ENCODE data around the gene TMEM132E. TPM values are rescaled to one million over a fixed set of nuclear protein-coding genes. Genes with fewer than 3 reads are reported as not detected.

TMEM132E gene
- polyA plus RNA-seq, 10 donors = 0.10 to 0.69 (median 0.42) TPM

- DNase-seq = no peak
These were observed 85.9 kb downstream of the TMEM132E start for GRCh38 chr17:34665150-34665806.

GRCh38 chr17:34665819-34666763 lies 86.7 kb downstream of the TMEM132E start:
- no peak for DNase-seq

DNA sequence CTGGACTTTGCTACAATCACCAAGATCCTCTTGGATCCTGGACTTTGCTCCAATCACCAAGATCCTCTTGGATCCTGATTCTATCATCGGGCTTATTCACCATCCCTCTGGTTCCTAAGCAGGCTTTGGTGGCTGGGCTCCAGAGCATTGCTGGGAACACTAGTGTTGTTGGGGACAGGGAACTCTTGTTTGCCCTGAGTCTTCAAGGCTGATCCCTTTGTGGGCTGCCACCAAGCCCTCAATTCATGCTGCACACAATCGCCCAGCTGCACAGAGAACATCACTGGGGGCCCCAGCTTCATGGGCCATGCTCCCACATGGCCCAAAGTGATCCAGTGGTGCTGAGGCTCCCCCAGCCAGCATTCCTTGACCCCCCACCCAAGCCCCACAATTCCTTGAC lies 88.3 kb downstream of the TMEM132E start:
- DNase-seq = no peak

GRCh38 chr17:34668206-34668605 lies 88.8 kb downstream of the TMEM132E start:
- no peak for DNase-seq

DNA sequence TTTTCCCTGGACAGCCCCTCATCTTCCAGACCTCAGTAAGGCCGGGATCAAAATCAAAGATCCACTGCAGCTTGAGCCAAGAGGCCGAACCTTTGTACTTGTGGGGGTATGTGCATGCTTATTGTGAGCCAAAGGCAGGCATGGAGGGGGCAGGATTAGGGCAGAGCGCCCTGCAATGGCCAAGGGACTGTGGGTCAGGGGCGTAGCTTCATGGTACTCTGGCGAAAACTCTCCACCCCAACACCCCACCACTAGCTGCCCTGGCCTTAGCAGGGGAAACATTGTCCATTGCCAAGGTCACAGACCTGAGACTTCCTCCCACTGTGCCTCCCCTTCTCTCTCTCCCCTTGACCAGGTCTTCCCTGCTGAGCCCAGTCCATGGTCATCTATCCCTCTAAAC lies 90.1 kb downstream of the TMEM132E start:
- no peak for DNase-seq

- DNase-seq = no peak
These were observed 91.2 kb downstream of the TMEM132E start for GRCh38 chr17:34670618-34671017.

DNA sequence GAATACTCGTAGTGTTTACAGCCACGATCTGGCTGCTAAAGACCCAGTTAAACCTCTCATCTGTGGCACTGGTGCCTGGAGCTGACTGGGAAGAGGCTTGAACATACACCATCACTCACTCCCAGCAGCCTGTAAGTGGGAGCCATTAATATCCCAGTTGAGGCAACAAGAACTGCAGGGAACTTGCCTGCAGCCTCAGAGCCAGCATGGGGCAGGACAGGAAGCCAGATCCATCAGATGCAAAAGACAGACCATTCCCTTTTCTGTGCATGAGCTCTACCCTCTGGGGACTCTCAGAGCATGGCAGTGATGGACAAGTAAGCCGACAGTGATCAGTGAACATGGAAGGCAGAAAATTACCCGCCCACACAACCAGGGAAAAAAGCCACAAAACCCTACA lies 91.8 kb downstream of the TMEM132E start:
- no peak for DNase-seq

DNA sequence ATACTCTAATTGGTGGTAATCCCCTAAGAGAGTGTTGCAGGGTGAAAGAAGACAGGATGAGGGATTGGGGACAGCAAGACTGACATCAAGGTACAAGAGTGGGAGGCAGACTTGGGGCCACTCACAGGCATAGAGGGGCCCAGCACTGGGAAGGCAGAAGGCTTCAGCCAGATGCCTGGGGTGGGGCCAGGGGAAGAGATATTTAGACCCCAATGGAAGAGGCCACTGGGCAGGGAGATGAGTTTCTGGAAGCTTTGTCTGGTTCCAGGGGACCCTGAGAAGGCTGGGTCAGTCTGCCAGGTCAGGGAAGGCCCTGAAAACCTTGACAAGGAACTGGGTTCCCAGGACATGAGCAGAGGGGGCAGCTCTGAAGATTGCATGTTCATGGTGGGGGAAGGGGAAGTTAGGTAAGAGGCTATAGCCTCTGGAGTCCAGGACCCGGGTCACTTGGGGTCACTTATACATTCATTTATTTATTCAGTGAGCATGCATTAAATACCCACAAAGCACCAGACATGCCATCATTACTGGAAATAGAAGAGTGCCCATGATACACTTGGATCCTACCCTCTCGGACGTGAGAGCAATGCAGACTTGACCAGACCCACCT lies 92.9 kb downstream of the TMEM132E start:
- DNase-seq = no peak

DNA sequence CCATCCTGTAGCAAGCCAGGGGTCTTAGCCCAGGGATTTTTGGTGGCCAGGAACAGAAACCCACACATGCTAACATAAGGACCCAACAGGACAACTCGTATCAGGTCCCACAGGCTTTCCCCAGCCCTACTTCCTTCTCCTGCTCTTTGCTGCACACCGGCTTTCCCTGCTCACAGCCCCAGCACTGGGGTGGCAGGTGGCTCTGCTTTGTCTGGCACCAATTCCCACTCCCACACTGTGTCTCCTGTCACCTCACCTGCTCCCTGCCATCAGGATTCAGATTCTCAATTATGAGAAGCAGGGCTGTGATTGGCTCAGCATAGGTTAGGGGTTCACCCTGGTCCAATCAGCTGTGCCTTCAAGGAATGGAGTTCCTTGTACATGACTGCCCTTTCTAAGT lies 94.1 kb downstream of the TMEM132E start:
- no peak for DNase-seq

DNA sequence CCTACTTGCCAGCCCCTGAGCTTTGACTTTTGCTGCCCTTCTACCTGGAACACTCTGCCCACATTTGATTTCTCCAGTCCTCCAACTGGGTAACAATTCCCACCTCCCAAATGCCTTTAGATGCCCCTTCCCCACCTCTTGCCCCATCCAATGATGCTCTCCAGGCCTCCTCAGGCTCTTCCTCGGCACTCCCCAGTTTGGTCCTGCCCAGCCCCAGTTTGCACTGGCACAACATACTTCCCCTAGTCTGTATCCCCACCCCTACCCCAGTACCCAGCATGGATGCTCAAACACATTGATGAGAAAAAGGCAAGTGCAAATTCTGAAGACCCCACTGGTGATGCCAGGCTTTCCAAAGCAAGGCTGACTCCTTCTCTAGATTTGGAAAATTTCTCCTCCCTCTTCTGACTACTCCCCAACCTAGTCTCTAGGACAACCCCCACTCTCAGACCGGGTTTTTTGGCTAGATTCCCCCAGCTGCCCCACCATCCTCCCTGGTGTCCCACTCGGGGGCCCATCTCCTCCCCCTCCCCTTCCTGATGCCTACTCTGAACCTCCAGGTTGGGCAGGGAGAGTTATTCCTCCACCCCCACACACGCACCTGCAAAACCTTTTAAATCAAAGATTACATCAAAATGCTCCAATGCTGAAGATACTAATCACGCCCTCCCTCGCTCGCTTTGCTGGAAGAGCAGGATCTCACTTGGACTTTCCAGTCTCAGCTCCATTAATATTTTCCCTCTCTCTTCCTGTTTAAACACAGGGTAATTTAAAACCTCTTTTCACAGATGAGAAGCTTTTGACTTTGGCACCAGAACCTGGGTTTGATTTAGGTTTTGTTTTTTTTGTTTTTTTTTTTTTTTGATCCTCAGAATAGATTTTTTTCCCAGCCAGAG lies 94.9 kb downstream of the TMEM132E start:
- DNase-seq = no peak

- no peak for DNase-seq
These were observed 95.8 kb downstream of the TMEM132E start for GRCh38 chr17:34675143-34675542.

DNA sequence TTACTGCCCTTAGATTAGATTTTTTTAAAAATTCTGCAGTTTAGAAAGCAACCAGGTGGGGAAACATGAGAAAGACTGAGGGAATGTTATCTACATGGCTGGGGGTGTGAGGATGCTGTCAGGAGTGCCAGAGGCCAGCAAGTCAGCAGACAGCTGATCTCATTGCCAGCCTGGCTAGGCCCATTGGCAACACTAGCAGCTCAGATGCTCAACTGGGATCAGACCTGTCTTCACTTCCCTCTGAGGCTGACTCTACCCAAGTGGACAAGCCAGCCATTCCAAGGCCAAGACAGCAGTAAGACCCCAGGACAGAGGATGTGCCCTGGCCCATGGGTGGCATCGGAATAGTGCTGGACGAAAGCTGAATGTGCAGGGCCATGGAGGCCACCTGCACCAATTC lies 96.2 kb downstream of the TMEM132E start:
- no peak for DNase-seq

DNA sequence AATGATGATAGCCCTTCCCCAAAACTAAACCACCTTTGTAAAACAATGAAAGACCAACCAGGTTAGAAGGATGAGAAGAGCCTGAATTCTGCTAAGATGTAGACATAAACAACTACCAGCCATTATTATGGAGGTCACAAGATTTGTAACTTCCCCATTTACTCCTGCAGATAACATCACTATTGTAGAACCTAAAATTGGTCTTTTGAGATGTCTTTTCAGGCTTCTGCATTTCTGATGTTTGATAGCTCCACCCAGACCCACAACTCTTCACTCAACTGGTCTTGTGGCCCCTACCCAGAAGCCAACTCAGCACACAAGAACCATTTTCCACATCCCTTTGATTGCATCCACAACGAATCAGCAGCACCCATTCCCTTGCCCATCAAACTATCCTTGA lies 100.8 kb downstream of the TMEM132E start:
- DNase-seq = no peak

DNA sequence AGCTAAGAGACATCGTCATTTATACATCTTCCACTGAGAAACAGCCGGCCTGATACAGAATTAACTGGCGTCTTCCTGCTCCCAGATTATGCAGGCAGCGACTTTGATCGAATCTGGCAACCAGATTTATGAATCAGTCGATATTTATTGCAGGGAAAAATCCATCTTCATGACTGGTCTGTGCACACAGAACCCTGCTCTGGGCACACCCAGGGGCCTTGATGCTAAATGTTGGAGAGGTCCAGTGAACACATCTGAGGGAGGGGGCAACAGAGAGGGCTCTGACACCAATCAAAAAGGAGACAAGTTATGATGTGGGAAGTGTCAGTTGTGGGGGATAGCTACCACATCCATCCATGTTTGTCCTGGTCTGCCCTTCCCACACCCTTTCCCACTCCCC lies 102.9 kb downstream of the TMEM132E start:
- no peak for DNase-seq

- no peak for DNase-seq
These were observed 104.0 kb downstream of the TMEM132E start for GRCh38 chr17:34683390-34683789.

Other genes starting within 250 kb of the TMEM132E start
- 1 to 10 TPM in 4 of 10 donors, under 1 TPM in 4, not detected in 2; 0.68 to 2.1 (median 1.3) TPM for gene CCL13, start 223.1 kb upstream of the TMEM132E start, polyA plus RNA-seq (ENCODE audit: insufficient read length in 10 of 10)
- gene CCL1, start 216.3 kb upstream of the TMEM132E start, polyA plus RNA-seq (ENCODE audit: insufficient read length in 10 of 10) = not detected

All from muscle of back (tissue), 11 donors.